OCI-LY7 (cell line): Measurements from ENCODE around the gene SMAD5. TPM values are rescaled to one million over a fixed set of nuclear protein-coding genes. Genes with fewer than 3 reads are reported as not detected.

Experiments used
- BruUV-seq: library from RNA; stranded (reverse); fragments of 400-500 nt; replicated peaks from 2 replicates; lab custom pipeline; 2021; lab: Mats Ljungman, UMichigan
- CTCF ChIA-PET: fragments of 300-600 bp; sonication (Branson Sonifier 250); formaldehyde crosslinking; loops from one replicate; lab custom pipeline; 2022; ENCODE audit warnings: antibody characterized with exemption; ENCODE audit not compliant: unreplicated experiment; lab: Charles Lee
- POLR2A ChIA-PET: fragments of 300-600 bp; sonication (Branson Sonifier 250); formaldehyde crosslinking; loops from one replicate; lab custom pipeline; 2022; ENCODE audit warnings: antibody characterized with exemption; lab: Charles Lee
- DNase-seq: peaks from one replicate; pipeline ENCODE4 v3.0.0-alpha.2; 2015; ENCODE audit warnings: low spot score
- H2AFZ ChIP-seq: fragments of 200-600 bp; sonication (generic), shearing (Covaris generic); 2 replicates; pipeline ENCODE4 v1.6.1; 2014; ENCODE audit warnings: mild to moderate bottlenecking, antibody characterized with exemption, low read length, moderate library complexity
- H3K27ac ChIP-seq: fragments of 200-600 bp; sonication (generic); 2 replicates; pipeline ENCODE4 v1.5.1; 2014; ENCODE audit warnings: mixed run types, low read depth, mild to moderate bottlenecking, moderate library complexity, low read length, inconsistent platforms; ENCODE audit not compliant: poor library complexity, severe bottlenecking
- H3K36me3 ChIP-seq: fragments of 200-600 bp; sonication (generic); 2 replicates; pipeline ENCODE4 v1.6.1; 2014; ENCODE audit warnings: mild to moderate bottlenecking, antibody characterized with exemption, low read length, moderate library complexity, mixed read lengths; ENCODE audit not compliant: insufficient read depth
- H3K4me1 ChIP-seq: fragments of 200-600 bp; sonication (generic); 2 replicates; pipeline ENCODE4 v1.5.1; 2014; ENCODE audit warnings: mild to moderate bottlenecking, low read length; ENCODE audit not compliant: insufficient read depth, poor library complexity, severe bottlenecking
- H3K4me2 ChIP-seq: fragments of 200-600 bp; sonication (generic); 2 replicates; pipeline ENCODE4 v1.6.1; 2014; ENCODE audit warnings: mild to moderate bottlenecking, low read length
- H3K4me3 ChIP-seq: fragments of 200-600 bp; sonication (generic); 2 replicates; pipeline ENCODE4 v1.5.1; 2014; ENCODE audit warnings: mild to moderate bottlenecking, low read depth, low read length; ENCODE audit not compliant: poor library complexity, severe bottlenecking
- H3K79me2 ChIP-seq: fragments of 200-600 bp; sonication (generic); 2 replicates; pipeline ENCODE4 v1.6.1; 2016; ENCODE audit warnings: low read depth, mild to moderate bottlenecking, low read length, moderate library complexity, mixed read lengths; ENCODE audit not compliant: insufficient read depth
- H3K9me2 ChIP-seq: fragments of 200-600 bp; sonication (generic); 2 replicates; pipeline ENCODE4 v1.6.1; 2016; ENCODE audit warnings: mild to moderate bottlenecking, low read length, mixed read lengths; ENCODE audit not compliant: insufficient read depth
- H3K9me3 ChIP-seq: fragments of 200-600 bp; sonication (generic); 2 replicates; pipeline ENCODE4 v1.6.1; 2014; ENCODE audit warnings: mild to moderate bottlenecking, mixed run types, low read length, mixed read lengths
- H4K20me1 ChIP-seq: fragments of 200-600 bp; sonication (generic); 2 replicates; pipeline ENCODE4 v1.6.1; 2014; ENCODE audit warnings: mild to moderate bottlenecking, antibody characterized with exemption, low read length, moderate library complexity, mixed read lengths; ENCODE audit not compliant: insufficient read depth
- EZH2phosphoT487 ChIP-seq: fragments of 200-600 bp; sonication (generic); IDR thresholded peaks from 2 replicates; pipeline ENCODE4 v1.6.1; 2018; ENCODE audit warnings: low read depth, borderline replicate concordance, mild to moderate bottlenecking, mixed run types, antibody characterized with exemption, low read length, moderate library complexity, mixed read lengths
- intact Hi-C: fragments of 100-400 bp; cut with micrococcal nuclease; formaldehyde crosslinking; loops from one replicate; pipeline ENCODE4 v1.10.0; 2022; ENCODE audit not compliant: unreplicated experiment
- total RNA-seq, 2 experiments: library from RNA; depleted of rRNA in 1 of 2; stranded (reverse); fragments of >200 nt in 1 of 2; shearing (Covaris generic) in 1 of 2; gene quantifications; 2 replicates each; pipeline ENCODE4 v1.2.3, GENCODE V29; 2014 to 2022
- TF ChIP-seq, protein P1 (sequence below): fragments of 200-600 bp; sonication (generic); conservative IDR thresholded peaks from 2 replicates; pipeline ENCODE4 v1.5.1; 2014; ENCODE audit warnings: mild to moderate bottlenecking, antibody characterized with exemption, low read length, moderate library complexity, mixed read lengths

The SMAD5 gene
- total RNA-seq, 2 experiments from 2014 or later: 32.9 to 94.5 TPM

- POLR2A ChIA-PET: interaction anchor here (0.6 to 3.6 kb wide), 21 partner anchors 8 to 101 kb away, joined by 3 to 53 read pairs (median 4); no protein-coding TSS in a partner anchor
- peak; percentile 38 for DNase-seq
- TF ChIP-seq, protein P1, sequence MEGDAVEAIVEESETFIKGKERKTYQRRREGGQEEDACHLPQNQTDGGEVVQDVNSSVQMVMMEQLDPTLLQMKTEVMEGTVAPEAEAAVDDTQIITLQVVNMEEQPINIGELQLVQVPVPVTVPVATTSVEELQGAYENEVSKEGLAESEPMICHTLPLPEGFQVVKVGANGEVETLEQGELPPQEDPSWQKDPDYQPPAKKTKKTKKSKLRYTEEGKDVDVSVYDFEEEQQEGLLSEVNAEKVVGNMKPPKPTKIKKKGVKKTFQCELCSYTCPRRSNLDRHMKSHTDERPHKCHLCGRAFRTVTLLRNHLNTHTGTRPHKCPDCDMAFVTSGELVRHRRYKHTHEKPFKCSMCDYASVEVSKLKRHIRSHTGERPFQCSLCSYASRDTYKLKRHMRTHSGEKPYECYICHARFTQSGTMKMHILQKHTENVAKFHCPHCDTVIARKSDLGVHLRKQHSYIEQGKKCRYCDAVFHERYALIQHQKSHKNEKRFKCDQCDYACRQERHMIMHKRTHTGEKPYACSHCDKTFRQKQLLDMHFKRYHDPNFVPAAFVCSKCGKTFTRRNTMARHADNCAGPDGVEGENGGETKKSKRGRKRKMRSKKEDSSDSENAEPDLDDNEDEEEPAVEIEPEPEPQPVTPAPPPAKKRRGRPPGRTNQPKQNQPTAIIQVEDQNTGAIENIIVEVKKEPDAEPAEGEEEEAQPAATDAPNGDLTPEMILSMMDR: no peak
- TF ChIP-seq EZH2phosphoT487: no peak
- peak overlapping the region; percentile 95 for H3K4me3 ChIP-seq
- no peaks in the 10 kb centered on the region for H3K9me3 ChIP-seq
- BruUV-seq: TSS peak; percentile 86
- peaks cover 29% of the 10 kb centered on the region for H3K4me1 ChIP-seq
- peaks cover 55% of the 10 kb centered on the region for H3K79me2 ChIP-seq
- H3K27ac ChIP-seq: peak overlapping the region; percentile 78
- no peaks in the 10 kb centered on the region for H3K9me2 ChIP-seq
- peaks cover 24% of the 10 kb centered on the region for H3K36me3 ChIP-seq
- CTCF ChIA-PET: interaction anchor here (0.8 kb wide), 1 partner anchor 10 kb away, joined by 4 read pairs; no protein-coding TSS in a partner anchor
- intact Hi-C loops: loop anchor here (2.0 kb wide), 1 partner anchor 43 kb away; no protein-coding TSS in a partner anchor
- peak overlapping the region; percentile 96 for H3K4me2 ChIP-seq
- H2AFZ ChIP-seq: peak overlapping the region; percentile 91
- peaks cover 14% of the 10 kb centered on the region for H4K20me1 ChIP-seq
Observed at GRCh38 chr5:136132087-136132486, 558 bp upstream of the SMAD5 start.

GRCh38 chr5:136133222-136133921, 727 bp downstream of the SMAD5 start:
- Histone ChIP-seq H3K4me2 (peak overlapping the region; percentile 96), H3K4me3 (peak overlapping the region; percentile 95), H3K27ac (peak overlapping the region; percentile 78), H3K36me3 (peaks cover 37% of the 10 kb centered on the region), H4K20me1 (peaks cover 23% of the 10 kb centered on the region), H3K4me1 (peaks cover 41% of the 10 kb centered on the region), H3K79me2 (peaks cover 68% of the 10 kb centered on the region), H3K9me2 (no peaks in the 10 kb centered on the region), H2AFZ (peak overlapping the region; percentile 91; the same call in 1 of the 2 replicates), H3K9me3 (no peaks in the 10 kb centered on the region)
- DNase-seq: peak; percentile 52
- TSS peak; percentile 79 for BruUV-seq
- POLR2A ChIA-PET: interaction anchor here (0.6 to 3.6 kb wide), 6 partner anchors 11 to 126 kb away, joined by 3 to 53 read pairs (median 4); no protein-coding TSS in a partner anchor
- TF ChIP-seq, protein P1: no peak
- TF ChIP-seq EZH2phosphoT487: no peak
- CTCF ChIA-PET: no interaction called here
- intact Hi-C loops: loop anchor here (1.0 to 2.0 kb wide), 2 partner anchors 29 to 41 kb away; no protein-coding TSS in a partner anchor
